ENCODE data around the gene SYTL4.
A peak's percentile ranks its signal among the peaks of the same experiment; 100 is the strongest.

- no peak for TF ChIP-seq POLR2A (IDR thresholded peaks at IDR 0.05)
- TF ChIP-seq, protein P1, sequence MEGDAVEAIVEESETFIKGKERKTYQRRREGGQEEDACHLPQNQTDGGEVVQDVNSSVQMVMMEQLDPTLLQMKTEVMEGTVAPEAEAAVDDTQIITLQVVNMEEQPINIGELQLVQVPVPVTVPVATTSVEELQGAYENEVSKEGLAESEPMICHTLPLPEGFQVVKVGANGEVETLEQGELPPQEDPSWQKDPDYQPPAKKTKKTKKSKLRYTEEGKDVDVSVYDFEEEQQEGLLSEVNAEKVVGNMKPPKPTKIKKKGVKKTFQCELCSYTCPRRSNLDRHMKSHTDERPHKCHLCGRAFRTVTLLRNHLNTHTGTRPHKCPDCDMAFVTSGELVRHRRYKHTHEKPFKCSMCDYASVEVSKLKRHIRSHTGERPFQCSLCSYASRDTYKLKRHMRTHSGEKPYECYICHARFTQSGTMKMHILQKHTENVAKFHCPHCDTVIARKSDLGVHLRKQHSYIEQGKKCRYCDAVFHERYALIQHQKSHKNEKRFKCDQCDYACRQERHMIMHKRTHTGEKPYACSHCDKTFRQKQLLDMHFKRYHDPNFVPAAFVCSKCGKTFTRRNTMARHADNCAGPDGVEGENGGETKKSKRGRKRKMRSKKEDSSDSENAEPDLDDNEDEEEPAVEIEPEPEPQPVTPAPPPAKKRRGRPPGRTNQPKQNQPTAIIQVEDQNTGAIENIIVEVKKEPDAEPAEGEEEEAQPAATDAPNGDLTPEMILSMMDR (IDR thresholded peaks at IDR 0.05), result peak in 1 of 6 experiments; percentile 12
These were observed 46.0 kb downstream of the SYTL4 start for GRCh38 chrX:100685997-100686305.

Data from adrenal gland (tissue), 5 donors.